Breast epithelium (tissue), 3 donors: Measurements from ENCODE around the gene GCGR.

ENCODE experiments used
- CTCF ChIP-seq, 3 donors: fragments of 450-650 bp; IDR thresholded peaks; one replicate each; pipeline ENCODE4 v1.5.1; 2016 to 2017; ENCODE audit warnings: antibody characterized with exemption in 3 of 3, mild to moderate bottlenecking in 3 of 3, moderate library complexity in 3 of 3
- POLR2A ChIP-seq: fragments of 450-650 bp; IDR thresholded peaks from one replicate; pipeline ENCODE4 v1.6.1; 2016; ENCODE audit warnings: antibody characterized with exemption, mild to moderate bottlenecking, moderate library complexity
- POLR2AphosphoS5 ChIP-seq, 3 donors: sonication (generic); formaldehyde crosslinking; IDR thresholded peaks; one replicate each; pipeline ENCODE4 v1.6.1; 2017; ENCODE audit warnings: antibody characterized with exemption in 3 of 3

- TF ChIP-seq CTCF (IDR thresholded peaks at IDR 0.05) (no peak), POLR2AphosphoS5 (IDR thresholded peaks at IDR 0.05) (no peak), POLR2A (no peak)
Measured at GRCh38 chr17:81824595-81824994, 20.6 kb downstream of the GCGR start.
